HG03354 (cell line): ENCODE results near the gene PLXNA4.

Source experiments
- ATAC-seq: cut with Tn5 transposase; IDR thresholded peaks from one replicate; pipeline ENCODE4 v1.9.1; 2021; ENCODE audit warnings: mild to moderate bottlenecking; ENCODE audit not compliant: unreplicated experiment, poor library complexity, severe bottlenecking

The PLXNA4 gene

DNA sequence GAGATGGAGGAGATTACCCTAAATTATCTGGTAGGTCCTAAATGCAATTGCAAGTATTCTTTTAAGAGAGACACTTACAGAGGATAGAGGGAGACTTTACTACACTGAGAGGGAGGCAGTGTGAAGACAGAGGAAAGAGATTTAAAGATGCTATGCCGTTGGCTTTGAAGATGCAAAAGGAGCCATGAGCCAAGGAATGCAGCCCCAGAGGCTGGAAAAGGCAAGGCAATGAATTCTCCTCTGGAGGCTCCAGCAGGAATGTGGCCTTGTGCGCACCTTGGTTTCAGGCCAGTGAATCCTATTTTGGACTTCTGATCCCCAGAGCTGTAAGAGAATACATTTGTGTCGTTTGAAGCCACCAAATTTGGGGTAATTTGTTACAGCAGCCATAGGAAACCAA lies 118.6 kb downstream of the PLXNA4 start:
- no peak for ATAC-seq

DNA sequence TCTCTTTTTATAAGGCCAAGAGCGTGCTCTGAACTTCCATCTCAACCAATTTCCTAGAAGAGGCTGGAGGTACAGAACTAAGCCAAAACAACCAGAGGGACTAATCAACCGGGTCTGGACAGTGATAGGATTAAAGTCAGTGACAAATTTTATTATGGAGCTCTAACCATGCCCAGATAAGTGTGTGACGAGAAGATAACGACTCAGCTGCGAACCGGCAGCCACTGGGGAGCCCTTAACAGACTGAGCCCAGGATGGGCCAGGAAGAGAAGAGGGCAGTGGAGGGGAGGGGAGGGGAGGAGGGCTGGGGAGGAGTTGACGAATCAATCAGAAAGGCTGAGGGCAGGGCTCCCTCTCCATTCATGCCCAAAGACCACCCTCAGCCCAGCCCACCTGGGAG lies 119.9 kb downstream of the PLXNA4 start:
- no peak for ATAC-seq

- no peak for ATAC-seq
Measured at GRCh38 chr7:132455378-132455777, 120.9 kb downstream of the PLXNA4 start.

DNA sequence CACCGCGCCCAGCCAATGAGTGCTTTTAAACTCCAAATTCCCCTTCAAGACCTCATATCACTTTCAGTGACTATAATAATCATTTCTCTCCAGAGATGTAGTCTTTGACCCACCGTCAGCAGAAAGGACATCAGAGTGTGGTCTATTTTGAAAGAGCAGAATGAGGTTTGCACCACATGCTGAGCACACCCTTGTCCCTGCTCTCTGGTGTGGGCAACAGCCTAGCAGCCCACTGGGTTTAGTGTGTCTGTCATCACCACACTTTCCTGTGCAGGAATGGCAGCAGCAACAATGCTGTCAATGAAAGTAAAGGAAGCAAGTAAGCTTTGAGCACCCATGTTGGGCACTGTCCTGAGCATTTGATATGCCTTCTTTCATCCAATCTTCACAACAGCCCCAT lies 122.4 kb downstream of the PLXNA4 start:
- ATAC-seq = no peak

GRCh38 chr7:132451161-132451560 lies 125.1 kb downstream of the PLXNA4 start:
- no peak for ATAC-seq

- no peak for ATAC-seq
Measured at GRCh38 chr7:132450696-132451095, 125.6 kb downstream of the PLXNA4 start.

DNA sequence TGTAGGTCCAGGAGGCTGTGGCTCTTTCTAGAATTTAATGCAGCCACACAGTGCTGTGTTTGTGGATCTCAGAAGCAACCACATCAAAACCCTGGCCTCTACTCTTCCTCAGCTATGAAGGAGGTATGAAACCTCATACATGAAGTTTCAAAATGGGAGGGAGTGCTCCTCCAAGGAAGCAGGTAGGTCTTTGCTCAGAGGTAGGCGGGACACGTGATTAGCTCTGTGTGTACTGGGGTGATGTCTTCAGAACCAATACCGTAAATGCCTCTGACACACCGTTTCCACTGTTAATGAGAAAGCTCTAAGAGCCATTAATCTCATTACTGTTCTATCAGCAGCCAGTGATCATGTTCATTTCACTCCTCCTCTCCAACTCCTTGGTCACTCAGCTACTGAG lies 126.1 kb downstream of the PLXNA4 start:
- no peak for ATAC-seq

DNA sequence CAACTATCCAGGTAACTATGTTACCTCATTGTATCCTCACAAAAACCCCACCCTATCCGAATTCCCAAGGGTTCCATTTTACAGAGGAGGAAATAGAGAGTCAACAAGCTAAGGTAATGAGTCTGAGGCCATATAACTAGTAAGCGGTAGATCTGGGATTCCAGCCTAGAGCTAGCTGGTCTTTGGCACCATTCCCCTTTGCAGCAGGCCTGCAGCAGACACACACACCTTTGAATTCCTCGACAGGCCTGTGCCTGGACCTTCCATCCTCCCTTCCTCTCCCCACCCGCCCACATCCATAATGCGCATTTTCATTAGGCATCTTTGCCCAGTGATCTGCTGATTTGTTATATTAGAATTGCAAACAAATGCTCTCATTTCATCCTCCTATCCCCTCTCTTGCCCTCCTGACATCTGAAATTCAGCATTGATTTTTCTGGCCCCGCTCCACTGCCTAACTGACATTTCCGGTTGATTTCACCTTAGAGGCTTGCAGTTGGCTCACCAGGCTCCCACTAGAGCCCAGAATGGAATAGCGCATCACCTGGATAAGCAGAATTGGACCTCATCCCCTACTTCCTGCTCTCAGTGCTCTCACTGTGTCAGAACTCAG lies 129.5 kb downstream of the PLXNA4 start:
- no peak for ATAC-seq

GRCh38 chr7:132446260-132446659 lies 130.0 kb downstream of the PLXNA4 start:
- ATAC-seq = no peak

- ATAC-seq = no peak
Measured at GRCh38 chr7:132443761-132444520, 132.3 kb downstream of the PLXNA4 start.

GRCh38 chr7:132441935-132442334 lies 134.3 kb downstream of the PLXNA4 start:
- ATAC-seq = no peak

DNA sequence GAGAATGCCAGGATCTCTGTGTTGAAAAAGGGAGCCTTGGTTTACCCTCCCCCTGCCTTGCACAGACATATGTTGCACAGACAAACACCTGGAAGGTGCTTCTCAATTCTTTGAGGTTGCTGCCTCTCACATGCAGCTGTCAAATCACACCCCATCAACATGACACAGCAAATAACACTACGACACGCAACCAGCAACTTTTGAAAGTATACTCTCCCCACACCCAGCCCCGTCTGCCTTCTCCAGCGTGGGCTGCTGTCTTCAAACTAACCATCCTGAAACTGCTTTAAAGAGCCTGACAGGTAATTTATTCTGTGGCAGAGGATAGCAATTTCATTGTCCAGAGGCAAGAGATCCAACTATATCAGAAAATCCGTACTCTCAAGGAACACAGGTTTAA lies 136.1 kb downstream of the PLXNA4 start:
- no peak for ATAC-seq

GRCh38 chr7:132438926-132439325 lies 137.3 kb downstream of the PLXNA4 start:
- ATAC-seq = no peak

DNA sequence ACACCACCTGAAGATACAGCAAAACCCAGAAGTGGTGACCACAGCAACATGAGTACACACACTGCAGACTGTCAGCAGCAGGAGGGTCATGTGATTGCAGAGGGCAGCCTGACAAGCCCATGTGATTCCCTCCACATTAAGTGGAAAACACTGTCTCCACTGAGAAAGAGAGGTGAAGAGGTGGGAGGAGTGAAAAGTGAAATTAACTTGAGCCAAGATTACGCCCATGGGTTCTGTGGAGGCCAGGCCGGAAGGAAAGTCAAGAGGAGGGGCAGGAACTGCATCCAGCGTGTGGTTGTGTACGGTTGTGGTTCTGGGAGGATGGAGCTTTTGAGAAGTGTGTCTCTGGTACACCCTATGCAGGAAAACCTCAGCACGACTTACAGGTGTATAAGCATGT lies 138.5 kb downstream of the PLXNA4 start:
- no peak for ATAC-seq

DNA sequence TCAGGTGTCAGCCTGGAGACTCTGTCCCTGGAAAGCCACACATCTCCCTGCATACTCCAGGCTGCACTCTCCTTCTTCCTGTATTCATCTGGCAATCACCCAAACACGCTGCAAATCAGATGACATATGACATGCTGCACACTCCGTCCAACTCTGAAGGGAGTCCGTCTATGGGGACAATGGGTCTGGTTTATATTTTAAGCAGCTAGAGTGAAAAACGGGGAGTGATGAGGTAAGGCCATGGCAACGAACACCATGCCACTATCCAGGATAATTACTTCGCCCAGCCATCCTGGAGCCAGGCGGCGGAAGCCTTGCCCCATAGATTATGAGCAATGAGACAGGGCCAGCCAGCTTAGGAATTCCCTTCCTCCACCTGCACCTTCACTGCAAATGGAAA lies 140.1 kb downstream of the PLXNA4 start:
- ATAC-seq = no peak

DNA sequence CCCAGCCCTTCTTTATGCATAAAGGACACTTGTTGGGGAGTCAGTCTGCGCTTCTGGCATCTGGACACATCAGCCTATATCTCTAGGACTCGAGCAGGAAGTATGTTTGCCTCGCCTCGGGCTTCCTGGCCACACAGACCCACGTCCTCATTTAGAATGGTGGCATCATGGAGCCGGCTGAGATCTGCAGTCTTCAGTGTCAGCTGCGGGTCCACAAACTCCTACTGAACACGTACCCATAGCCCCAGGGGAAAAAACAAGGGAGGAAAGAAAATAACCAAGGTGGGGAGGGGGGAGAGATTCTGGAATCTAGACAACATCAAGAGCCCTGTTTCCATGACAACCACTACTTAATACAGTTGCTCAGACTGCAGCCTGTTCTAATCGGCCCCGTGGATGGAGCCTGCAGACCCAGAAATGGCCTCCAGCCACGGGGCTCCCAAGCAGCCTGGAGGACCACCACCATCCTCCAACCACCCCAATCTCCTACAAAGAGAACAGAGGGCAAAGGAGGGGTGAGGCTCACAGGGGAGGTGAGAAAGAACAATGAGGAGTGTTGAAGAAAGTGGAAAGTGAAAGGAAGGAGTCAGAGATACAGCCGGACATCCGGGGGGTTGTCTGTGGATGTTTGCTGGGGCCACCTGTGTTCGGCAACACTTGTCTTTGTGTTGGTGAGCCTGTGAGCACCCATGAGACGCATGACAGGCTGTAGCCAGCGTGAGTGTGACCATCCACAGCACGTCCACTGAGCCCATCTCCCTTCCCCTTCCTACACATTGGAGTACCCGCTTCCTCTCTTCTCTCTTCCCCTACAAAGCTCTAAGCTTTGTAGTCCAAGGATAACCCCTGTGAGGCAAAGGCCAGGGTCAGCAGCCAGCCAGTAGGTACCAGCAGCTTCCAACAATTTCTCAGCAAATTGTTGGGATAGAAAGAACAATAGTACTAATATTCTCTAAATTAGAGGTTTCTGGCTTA lies 141.0 kb downstream of the PLXNA4 start:
- ATAC-seq = no peak

GRCh38 chr7:132434041-132434440 lies 142.2 kb downstream of the PLXNA4 start:
- no peak for ATAC-seq

GRCh38 chr7:132433301-132433700 lies 143.0 kb downstream of the PLXNA4 start:
- no peak for ATAC-seq

GRCh38 chr7:132430861-132431822 lies 145.1 kb downstream of the PLXNA4 start:
- no peak for ATAC-seq
